Daoy (cell line): ENCODE data around the gene TBL1X. TPM values are rescaled to one million over a fixed set of nuclear protein-coding genes. Genes with fewer than 3 reads are reported as not detected.
A peak's percentile ranks its signal among the peaks of the same experiment; 100 is the strongest.
"Not testable (repeated sequence)": the region's sequence is repeated elsewhere in the genome, so short reads cannot be mapped to it uniquely, and the experiment has no call there.

Experiments used
- DNase-seq: peaks from one replicate; pipeline ENCODE4 v3.0.0-alpha.2; 2015; ENCODE audit warnings: low read depth
- total RNA-seq: library from RNA; depleted of rRNA; stranded (reverse); fragments of >200 nt; shearing (Covaris generic); gene quantifications from 2 replicates; pipeline ENCODE4 v1.2.3, GENCODE V29; 2014

TBL1X gene
- total RNA-seq, 1 experiment from 2014 or later = 7.9 TPM

GRCh38 chrX:9765072-9765736, 300.3 kb downstream of the TBL1X start:
- no peak for DNase-seq

GRCh38 chrX:9765737-9766097, 300.9 kb downstream of the TBL1X start, which contains the start of gene GPR143:
GPR143 (minus strand) TSS chrX:9765847; CDS start chrX:9765817, 30 bp downstream.
- no peak for DNase-seq

GRCh38 chrX:9767375-9767774, 302.5 kb downstream of the TBL1X start:
- no peak for DNase-seq

- not testable (repeated sequence) for DNase-seq
Measured at GRCh38 chrX:9768321-9768839, 303.5 kb downstream of the TBL1X start.

- peak; percentile 37 for DNase-seq
Measured at GRCh38 chrX:9770319-9770718, 305.5 kb downstream of the TBL1X start.

GRCh38 chrX:9772943-9773342, 308.1 kb downstream of the TBL1X start:
- DNase-seq = no peak

GRCh38 chrX:9775930-9776329, 311.1 kb downstream of the TBL1X start:
- DNase-seq = no peak

- peak; percentile 27 for DNase-seq
Measured at GRCh38 chrX:9781941-9782340, 317.1 kb downstream of the TBL1X start.

- DNase-seq = no peak
Measured at GRCh38 chrX:9784332-9784731, 319.5 kb downstream of the TBL1X start.

GRCh38 chrX:9785254-9785943, 320.5 kb downstream of the TBL1X start:
- no peak for DNase-seq

- no peak for DNase-seq
Measured at GRCh38 chrX:9785944-9786797, 321.3 kb downstream of the TBL1X start, which contains the start of gene SHROOM2. SHROOM2 (plus strand) TSS chrX:9786429; CDS start chrX:9786546, 117 bp downstream.

- no peak for DNase-seq
Measured at GRCh38 chrX:9786798-9787635, 322.2 kb downstream of the TBL1X start.

GRCh38 chrX:9788911-9789310, 324.1 kb downstream of the TBL1X start:
- peak; percentile 28 for DNase-seq

GRCh38 chrX:9789555-9789954, 324.7 kb downstream of the TBL1X start:
- DNase-seq = peak; percentile 21
